GM20000 (cell line): ENCODE results near the gene NADSYN1.

Experiments
- DNase-seq: peaks from one replicate; pipeline ENCODE4 v3.0.0; 2012; ENCODE audit warnings: low spot score
- CTCF ChIP-seq: IDR thresholded peaks from 2 replicates; pipeline ENCODE4 v1.5.1; 2012; ENCODE audit warnings: mild to moderate bottlenecking, control low read depth; ENCODE audit errors: extremely low read depth, missing control alignments

Gene NADSYN1

DNA sequence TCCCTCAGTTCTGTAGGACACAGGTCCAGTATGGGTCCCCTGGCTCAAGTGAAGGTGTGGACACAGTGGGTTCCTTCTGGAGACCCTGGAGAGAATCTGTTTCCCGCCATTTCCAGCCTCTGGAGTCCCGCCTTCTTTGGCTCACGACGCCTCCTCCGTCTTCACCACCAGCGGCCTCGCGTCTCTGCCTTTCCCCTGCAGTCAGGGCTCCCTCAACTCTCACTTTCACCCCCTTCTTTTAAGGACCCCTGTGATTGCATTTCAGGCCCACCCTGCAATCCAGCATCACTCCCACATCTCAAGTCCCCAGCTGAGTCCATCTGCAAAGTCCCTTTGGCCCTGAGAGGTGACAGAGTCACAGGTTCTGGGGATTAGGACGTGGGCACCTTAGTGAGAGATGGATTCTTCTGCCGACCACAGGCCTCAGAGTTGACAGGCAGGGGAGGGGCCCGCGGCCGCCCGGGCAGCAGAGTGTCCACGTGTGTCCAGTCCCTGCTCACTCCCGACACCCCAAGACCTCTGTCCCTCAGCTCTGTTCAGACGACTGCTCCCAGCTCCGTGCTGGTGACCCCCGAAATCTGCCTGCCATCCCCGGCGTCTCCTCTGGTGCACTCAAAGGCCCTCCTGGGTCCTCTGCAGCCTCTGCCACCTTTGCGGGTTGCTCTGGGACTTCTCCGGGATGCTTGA lies 37.2 kb downstream of the NADSYN1 start:
- DNase-seq = no peak
- no peak for TF ChIP-seq CTCF

GRCh38 chr11:71490731-71491390 lies 37.9 kb downstream of the NADSYN1 start:
- TF ChIP-seq CTCF = no peak
- DNase-seq = no peak

DNA sequence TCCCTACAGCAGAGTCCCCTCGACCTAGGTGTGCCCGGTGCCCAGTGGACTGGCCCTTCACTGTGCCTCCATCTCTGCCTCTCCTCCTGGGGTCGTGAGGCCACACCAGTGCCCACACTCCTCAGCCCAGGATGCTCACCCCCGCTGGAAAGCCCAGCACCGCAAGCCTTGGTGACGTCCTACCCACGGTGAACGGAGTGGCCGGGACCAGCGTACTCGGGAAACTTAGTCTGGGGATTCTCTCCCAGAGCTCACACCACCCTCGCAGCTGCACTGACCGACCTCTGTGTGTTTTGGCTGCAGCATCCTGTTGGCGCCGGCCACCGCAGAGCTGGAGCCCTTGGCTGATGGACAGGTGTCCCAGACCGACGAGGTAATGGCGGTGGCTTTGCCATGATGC lies 38.5 kb downstream of the NADSYN1 start:
- TF ChIP-seq CTCF = no peak
- no peak for DNase-seq

- no peak for TF ChIP-seq CTCF
- DNase-seq = no peak
These were observed 38.9 kb downstream of the NADSYN1 start for GRCh38 chr11:71491940-71492339.

DNA sequence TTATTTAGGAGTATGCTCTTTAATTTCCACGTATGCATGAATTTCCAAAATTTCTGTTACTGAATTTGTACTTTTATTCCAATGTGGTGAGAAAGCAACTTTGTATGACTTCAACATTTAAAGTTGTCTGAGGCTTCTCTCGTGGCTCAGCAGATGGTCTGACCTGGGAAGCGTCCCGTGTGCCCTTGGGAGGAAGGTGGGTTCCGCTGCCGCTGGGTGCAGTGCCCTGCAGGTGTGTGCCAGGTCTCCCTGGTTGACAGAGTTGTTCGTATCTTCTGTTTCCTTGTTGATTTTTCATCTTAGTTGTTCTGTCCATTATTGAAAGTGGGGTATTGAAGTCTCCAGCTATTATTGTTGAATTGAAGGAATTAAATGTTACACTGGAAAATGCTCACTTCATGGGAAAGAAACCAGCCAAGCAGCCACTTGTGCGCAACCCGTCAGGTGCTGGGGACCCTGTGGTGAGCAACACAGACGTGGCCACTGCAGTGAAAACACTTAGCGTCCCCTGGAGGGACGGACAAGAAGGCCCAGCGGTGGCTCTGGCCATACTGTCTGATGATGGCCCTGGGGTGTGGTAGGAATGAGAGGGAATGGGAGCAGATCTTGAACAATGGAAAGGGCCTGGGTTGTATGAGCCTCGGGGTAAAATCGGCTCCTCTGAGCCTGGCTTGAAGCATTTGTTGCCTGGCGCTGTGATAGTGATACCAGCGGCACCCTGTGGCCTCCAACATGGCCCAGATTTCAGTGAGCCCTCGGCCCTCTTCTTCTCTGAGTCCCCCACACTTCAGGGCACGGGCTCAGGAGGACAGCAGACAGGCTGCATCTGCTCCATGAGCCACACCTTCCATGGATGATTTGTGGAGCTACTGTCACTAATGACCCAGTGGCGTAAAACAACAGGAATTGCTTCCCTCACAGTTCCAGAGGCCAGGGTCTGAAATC lies 42.6 kb downstream of the NADSYN1 start:
- no peak for DNase-seq
- TF ChIP-seq CTCF = no peak

DNA sequence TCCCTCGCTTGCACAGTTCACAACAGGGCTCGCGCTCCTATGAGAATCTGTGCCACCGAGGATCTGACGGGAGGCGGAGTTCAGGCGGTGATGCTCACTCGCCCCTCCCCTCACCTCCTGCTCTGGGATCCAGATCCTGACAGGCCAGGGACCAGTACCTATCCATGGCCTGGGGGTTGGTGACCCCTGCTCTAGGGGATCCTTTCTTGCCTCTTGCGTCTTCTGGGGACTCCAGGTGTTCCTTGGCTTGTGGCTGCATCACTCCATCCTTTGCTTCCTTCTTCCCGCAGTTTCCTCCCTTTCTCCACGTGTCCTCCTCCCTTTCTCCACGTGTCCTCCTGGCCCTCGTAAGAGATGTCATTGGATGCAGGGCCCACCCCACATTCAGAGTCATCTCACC lies 43.4 kb downstream of the NADSYN1 start:
- no peak for DNase-seq
- no peak for TF ChIP-seq CTCF

- TF ChIP-seq CTCF = no peak
- no peak for DNase-seq
These were observed 45.1 kb downstream of the NADSYN1 start for GRCh38 chr11:71498091-71498490.
